H9 (cell line): ENCODE data around the gene CABCOCO1. TPM values are rescaled to one million over a fixed set of nuclear protein-coding genes. Genes with fewer than 3 reads are reported as not detected.

Experiments
- DNase-seq: peaks from one replicate; pipeline ENCODE4 v3.0.0-alpha.2; 2017
- H2AFZ ChIP-seq: one replicate; pipeline ENCODE4 v1.6.1; 2013; ENCODE audit warnings: mild to moderate bottlenecking, low read length, control low read depth, moderate library complexity
- H2AK5ac ChIP-seq: 2 replicates; pipeline ENCODE4 v1.6.1; 2013; ENCODE audit warnings: low read length, control low read depth, mixed read lengths; ENCODE audit not compliant: insufficient read length
- H2BK120ac ChIP-seq: one replicate; pipeline ENCODE4 v1.6.1; 2013; ENCODE audit warnings: low read depth, mild to moderate bottlenecking, low read length, control low read depth, inconsistent platforms; ENCODE audit not compliant: poor library complexity, severe bottlenecking
- H2BK12ac ChIP-seq: 2 replicates; pipeline ENCODE4 v1.6.1; 2013; ENCODE audit warnings: low read length, control low read depth, mixed read lengths, low read depth; ENCODE audit not compliant: insufficient read length
- H2BK15ac ChIP-seq: 2 replicates; pipeline ENCODE4 v1.6.1; 2013; ENCODE audit warnings: low read depth, low read length, control low read depth
- H2BK20ac ChIP-seq: one replicate; pipeline ENCODE4 v1.6.1; 2013; ENCODE audit warnings: low read depth, mild to moderate bottlenecking, low read length, control low read depth, inconsistent platforms; ENCODE audit not compliant: poor library complexity, severe bottlenecking
- H2BK5ac ChIP-seq: 2 replicates; pipeline ENCODE4 v1.6.1; 2013; ENCODE audit warnings: low read length, control low read depth, mixed read lengths; ENCODE audit not compliant: insufficient read length
- H3K14ac ChIP-seq: 2 replicates; pipeline ENCODE4 v1.6.1; 2013; ENCODE audit warnings: low read length, control low read depth; ENCODE audit not compliant: insufficient read depth
- H3K18ac ChIP-seq: 2 replicates; pipeline ENCODE4 v1.6.1; 2013; ENCODE audit warnings: low read depth, mild to moderate bottlenecking, mixed read lengths, low read length, control low read depth; ENCODE audit not compliant: insufficient read length
- H3K23ac ChIP-seq: 2 replicates; pipeline ENCODE4 v1.6.1; 2013; ENCODE audit warnings: low read length, control low read depth, mixed read lengths, low read depth; ENCODE audit not compliant: insufficient read length
- H3K23me2 ChIP-seq: 2 replicates; pipeline ENCODE4 v1.6.1; 2013; ENCODE audit warnings: low read depth, mild to moderate bottlenecking, mixed read lengths, low read length, control low read depth; ENCODE audit not compliant: insufficient read length, poor library complexity, severe bottlenecking
- H3K27ac ChIP-seq: 2 replicates; pipeline ENCODE4 v1.5.1; 2013; ENCODE audit warnings: low read length, control low read depth, mixed read lengths, low read depth; ENCODE audit not compliant: insufficient read length
- H3K27me3 ChIP-seq: 2 replicates; pipeline ENCODE4 v1.6.1; 2013; ENCODE audit warnings: low read length, control low read depth, inconsistent platforms; ENCODE audit not compliant: insufficient read depth
- H3K4ac ChIP-seq: 2 replicates; pipeline ENCODE4 v1.6.1; 2013; ENCODE audit warnings: low read depth, mild to moderate bottlenecking, control low read depth, inconsistent platforms, low read length, moderate library complexity
- H3K4me1 ChIP-seq: 2 replicates; pipeline ENCODE4 v1.6.1; 2013; ENCODE audit warnings: low read length, control low read depth, inconsistent platforms; ENCODE audit not compliant: insufficient read depth
- H3K4me2 ChIP-seq: 2 replicates; pipeline ENCODE4 v1.6.1; 2013; ENCODE audit warnings: low read length, control low read depth, mixed read lengths; ENCODE audit not compliant: insufficient read length, insufficient read depth
- H3K56ac ChIP-seq: 2 replicates; pipeline ENCODE4 v1.6.1; 2013; ENCODE audit warnings: low read depth, mild to moderate bottlenecking, mixed read lengths, low read length, control low read depth; ENCODE audit not compliant: insufficient read length
- H3K79me1 ChIP-seq: 2 replicates; pipeline ENCODE4 v1.6.1; 2013; ENCODE audit warnings: low read depth, mild to moderate bottlenecking, moderate library complexity, low read length, control low read depth, inconsistent platforms; ENCODE audit not compliant: insufficient read depth, poor library complexity, severe bottlenecking
- H3K79me2 ChIP-seq: 2 replicates; pipeline ENCODE4 v1.6.1; 2013; ENCODE audit warnings: low read length, control low read depth, inconsistent platforms; ENCODE audit not compliant: insufficient read depth
- H3K9ac ChIP-seq: 2 replicates; pipeline ENCODE4 v1.6.1; 2013; ENCODE audit warnings: low read length, control low read depth, mixed read lengths; ENCODE audit not compliant: insufficient read length; ENCODE audit errors: extremely low read depth
- H3K9me3 ChIP-seq: one replicate; pipeline ENCODE4 v1.6.1; 2013; ENCODE audit warnings: low read depth, low read length, inconsistent platforms; ENCODE audit not compliant: control insufficient read depth
- H3T11ph ChIP-seq: one replicate; pipeline ENCODE4 v1.6.1; 2013; ENCODE audit warnings: mild to moderate bottlenecking, low read length, control low read depth, inconsistent platforms
- H4K20me1 ChIP-seq: one replicate; pipeline ENCODE4 v1.6.1; 2013; ENCODE audit not compliant: control insufficient read depth, insufficient read length, insufficient read depth
- H4K5ac ChIP-seq: 2 replicates; pipeline ENCODE4 v1.6.1; 2013; ENCODE audit warnings: low read depth, mild to moderate bottlenecking, mixed read lengths, low read length, control low read depth; ENCODE audit not compliant: insufficient read length
- H4K8ac ChIP-seq: replicated peaks from 2 replicates; pipeline ENCODE4 v1.6.1; 2013; ENCODE audit warnings: low read length, control low read depth, mixed read lengths, low read depth; ENCODE audit not compliant: insufficient read length
- H4K91ac ChIP-seq: 2 replicates; pipeline ENCODE4 v1.6.1; 2013; ENCODE audit warnings: low read depth, mild to moderate bottlenecking, moderate library complexity, mixed read lengths, low read length, control low read depth; ENCODE audit not compliant: insufficient read length
- H3K27ac Mint-ChIP-seq, 3 experiments: 2 replicates in 2 of 3; 3 replicates in 1 of 3; pipeline ENCODE4 v1.8.0; 2020 to 2021; ENCODE audit warnings: mixed read lengths in 3 of 3, mild to moderate bottlenecking in 1 of 3, moderate library complexity in 1 of 3
- H3K27me3 Mint-ChIP-seq: 2 replicates; pipeline ENCODE4 v1.8.0; 2021; ENCODE audit warnings: low read depth, mild to moderate bottlenecking, moderate library complexity, mixed read lengths
- H3K36me3 Mint-ChIP-seq, 3 experiments: 2 replicates in 2 of 3; 3 replicates in 1 of 3; pipeline ENCODE4 v1.8.0; 2020 to 2021; ENCODE audit warnings: low read depth in 3 of 3, mixed read lengths in 3 of 3; ENCODE audit not compliant: insufficient read depth in 1 of 3
- H3K4me1 Mint-ChIP-seq, 2 experiments: 2 replicates each; pipeline ENCODE4 v1.8.0; 2020; ENCODE audit warnings: mixed read lengths in 2 of 2
- H3K4me3 Mint-ChIP-seq, 2 experiments: 2 replicates in 1 of 2; 3 replicates in 1 of 2; pipeline ENCODE4 v1.8.0; 2020 to 2021; ENCODE audit warnings: mild to moderate bottlenecking in 2 of 2, mixed read lengths in 2 of 2, moderate library complexity in 1 of 2
- H3K9me3 Mint-ChIP-seq, 2 experiments: 2 replicates in 1 of 2; 3 replicates in 1 of 2; pipeline ENCODE4 v1.8.0; 2020; ENCODE audit warnings: mild to moderate bottlenecking in 2 of 2, mixed read lengths in 2 of 2, moderate library complexity in 1 of 2
- WGBS: extraction: QIAGEN DNeasy Blood & Tissue Kit; methylation state at CpG from one replicate; pipeline ENCODE4 v1.1.7; 2013; ENCODE audit warnings: missing lambda C conversion rate, low lambda C conversion rate, mixed read lengths; ENCODE audit not compliant: insufficient read length; ENCODE audit errors: extremely low coverage; 5-methylcytosine and 5-hydroxymethylcytosine counted together
- total RNA-seq: library from RNA; stranded (reverse); gene quantifications from 2 replicates; pipeline ENCODE4 v1.2.1, GENCODE V29; 2021
- TF ChIP-seq, protein P1 (sequence below): fragments of 200-600 bp; sonication (generic); conservative IDR thresholded peaks from 3 replicates; pipeline ENCODE4 v1.8.0; 2021; ENCODE audit warnings: antibody characterized with exemption, mild to moderate bottlenecking

Gene CABCOCO1
- total RNA-seq, 1 experiment from 2014 or later = not detected

GRCh38 chr10:61801484-61801883, 138.8 kb downstream of the CABCOCO1 start:
- no peak overlapping the region for H2BK15ac ChIP-seq
- Mint-ChIP-seq H3K27me3 (no peaks in the 10 kb centered on the region; the same call in 1 of the 2 replicates), H3K4me1 (no peaks in the 10 kb centered on the region), H3K9me3 (no peaks in the 10 kb centered on the region), H3K36me3 (no peaks in the 10 kb centered on the region), H3K27ac (no peak overlapping the region), H3K4me3 (no peak overlapping the region)
- H3K27ac ChIP-seq = no peak overlapping the region
- no peak overlapping the region for H3K14ac ChIP-seq
- no peak overlapping the region for H2AK5ac ChIP-seq
- H4K8ac ChIP-seq = no peak overlapping the region
- no peak overlapping the region for H3K23ac ChIP-seq
- no peak overlapping the region for H3K18ac ChIP-seq
- H3K27me3 ChIP-seq = no peaks in the 10 kb centered on the region
- H3K4me2 ChIP-seq = no peak overlapping the region
- H3K4me1 ChIP-seq = no peaks in the 10 kb centered on the region
- TF ChIP-seq, protein P1, sequence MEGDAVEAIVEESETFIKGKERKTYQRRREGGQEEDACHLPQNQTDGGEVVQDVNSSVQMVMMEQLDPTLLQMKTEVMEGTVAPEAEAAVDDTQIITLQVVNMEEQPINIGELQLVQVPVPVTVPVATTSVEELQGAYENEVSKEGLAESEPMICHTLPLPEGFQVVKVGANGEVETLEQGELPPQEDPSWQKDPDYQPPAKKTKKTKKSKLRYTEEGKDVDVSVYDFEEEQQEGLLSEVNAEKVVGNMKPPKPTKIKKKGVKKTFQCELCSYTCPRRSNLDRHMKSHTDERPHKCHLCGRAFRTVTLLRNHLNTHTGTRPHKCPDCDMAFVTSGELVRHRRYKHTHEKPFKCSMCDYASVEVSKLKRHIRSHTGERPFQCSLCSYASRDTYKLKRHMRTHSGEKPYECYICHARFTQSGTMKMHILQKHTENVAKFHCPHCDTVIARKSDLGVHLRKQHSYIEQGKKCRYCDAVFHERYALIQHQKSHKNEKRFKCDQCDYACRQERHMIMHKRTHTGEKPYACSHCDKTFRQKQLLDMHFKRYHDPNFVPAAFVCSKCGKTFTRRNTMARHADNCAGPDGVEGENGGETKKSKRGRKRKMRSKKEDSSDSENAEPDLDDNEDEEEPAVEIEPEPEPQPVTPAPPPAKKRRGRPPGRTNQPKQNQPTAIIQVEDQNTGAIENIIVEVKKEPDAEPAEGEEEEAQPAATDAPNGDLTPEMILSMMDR = no peak
- no CpG with 5 or more reads among the region's 5 CpGs for WGBS
- no peaks in the 10 kb centered on the region for H3K23me2 ChIP-seq
- no peaks in the 10 kb centered on the region for H3K79me1 ChIP-seq
- no peak overlapping the region for H2BK20ac ChIP-seq
- H3K9me3 ChIP-seq = no peaks in the 10 kb centered on the region
- H2AFZ ChIP-seq = no peak overlapping the region
- no peak overlapping the region for H3K4ac ChIP-seq
- H4K91ac ChIP-seq = no peak overlapping the region
- H4K20me1 ChIP-seq = no peaks in the 10 kb centered on the region
- no peak for DNase-seq
- no peaks in the 10 kb centered on the region for H3K79me2 ChIP-seq
- H2BK120ac ChIP-seq = no peak overlapping the region
- no peak overlapping the region for H2BK5ac ChIP-seq
- no peak overlapping the region for H3K56ac ChIP-seq
- no peak overlapping the region for H3K9ac ChIP-seq
- no peak overlapping the region for H4K5ac ChIP-seq
- no peak overlapping the region for H2BK12ac ChIP-seq
- H3T11ph ChIP-seq = no peak overlapping the region
